Measurements from ENCODE around the gene PRSS33.

PRSS33 gene

DNA sequence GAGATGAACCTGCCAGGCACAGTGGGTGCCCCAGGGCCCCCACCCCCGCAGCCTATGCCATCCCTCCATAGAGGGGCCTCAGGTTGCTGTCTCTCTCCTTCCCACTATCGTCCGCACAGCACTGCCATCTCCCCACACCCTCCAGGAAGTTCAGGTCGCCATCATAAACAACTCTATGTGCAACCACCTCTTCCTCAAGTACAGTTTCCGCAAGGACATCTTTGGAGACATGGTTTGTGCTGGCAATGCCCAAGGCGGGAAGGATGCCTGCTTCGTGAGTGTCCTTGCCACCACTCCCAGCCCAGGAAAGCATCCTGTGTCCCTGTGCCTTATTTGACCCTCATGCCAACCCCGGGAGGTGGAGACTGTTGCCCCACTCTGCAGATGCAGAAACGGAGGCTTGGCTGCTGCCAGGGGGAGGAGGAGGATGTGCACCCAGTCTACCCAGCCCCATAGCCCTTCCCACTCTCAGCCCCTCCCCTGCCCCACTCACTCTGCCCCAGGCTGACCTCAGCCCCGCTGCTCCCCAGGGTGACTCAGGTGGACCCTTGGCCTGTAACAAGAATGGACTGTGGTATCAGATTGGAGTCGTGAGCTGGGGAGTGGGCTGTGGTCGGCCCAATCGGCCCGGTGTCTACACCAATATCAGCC, 33.6 kb upstream of the PRSS33 start:
- no peak for DNase-seq

DNA sequence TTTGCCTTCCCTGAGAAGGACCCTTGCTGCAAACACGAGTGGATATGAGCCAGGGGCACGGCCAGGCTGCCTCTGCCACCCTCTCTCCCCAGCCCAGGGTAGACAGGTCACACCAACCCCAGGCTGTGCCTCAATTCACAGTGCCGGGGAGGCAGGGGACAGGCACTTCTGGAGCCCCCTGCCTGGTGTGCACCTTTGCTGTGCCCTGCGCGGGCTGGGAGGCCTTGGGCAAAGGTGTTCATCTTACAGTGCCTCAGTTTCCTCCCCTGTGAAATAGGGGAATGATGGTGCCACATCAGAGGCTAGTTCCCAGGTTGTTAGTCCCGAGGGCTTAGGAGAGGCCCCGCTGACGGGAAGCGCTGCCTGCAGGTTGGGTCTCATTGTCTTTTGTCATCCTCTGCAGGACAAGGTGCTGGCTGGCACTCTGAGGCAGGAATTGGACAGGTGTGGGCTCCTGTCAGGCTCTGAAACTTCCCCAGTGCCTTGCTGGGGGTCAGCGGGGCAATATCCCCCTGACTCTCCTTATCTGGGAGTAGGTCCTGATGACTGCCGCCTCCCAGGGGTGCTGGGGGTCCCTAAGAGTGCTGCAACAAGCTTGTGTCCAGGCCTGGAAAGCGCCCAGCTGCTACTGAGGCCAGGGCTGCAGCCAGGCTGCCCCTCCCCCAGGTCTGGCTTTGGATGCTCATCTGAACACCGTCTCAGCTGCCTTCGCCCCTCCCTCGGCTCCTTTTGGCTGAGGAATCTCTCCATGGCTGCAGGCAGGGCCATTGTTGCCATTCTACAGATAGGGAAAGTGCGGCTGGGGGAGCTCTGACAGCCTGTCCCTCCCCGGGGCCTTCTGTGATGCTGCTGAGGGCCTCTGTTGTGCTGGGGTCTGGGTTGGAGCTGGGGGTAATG, 32.8 kb upstream of the PRSS33 start:
- no peak for DNase-seq

DNA sequence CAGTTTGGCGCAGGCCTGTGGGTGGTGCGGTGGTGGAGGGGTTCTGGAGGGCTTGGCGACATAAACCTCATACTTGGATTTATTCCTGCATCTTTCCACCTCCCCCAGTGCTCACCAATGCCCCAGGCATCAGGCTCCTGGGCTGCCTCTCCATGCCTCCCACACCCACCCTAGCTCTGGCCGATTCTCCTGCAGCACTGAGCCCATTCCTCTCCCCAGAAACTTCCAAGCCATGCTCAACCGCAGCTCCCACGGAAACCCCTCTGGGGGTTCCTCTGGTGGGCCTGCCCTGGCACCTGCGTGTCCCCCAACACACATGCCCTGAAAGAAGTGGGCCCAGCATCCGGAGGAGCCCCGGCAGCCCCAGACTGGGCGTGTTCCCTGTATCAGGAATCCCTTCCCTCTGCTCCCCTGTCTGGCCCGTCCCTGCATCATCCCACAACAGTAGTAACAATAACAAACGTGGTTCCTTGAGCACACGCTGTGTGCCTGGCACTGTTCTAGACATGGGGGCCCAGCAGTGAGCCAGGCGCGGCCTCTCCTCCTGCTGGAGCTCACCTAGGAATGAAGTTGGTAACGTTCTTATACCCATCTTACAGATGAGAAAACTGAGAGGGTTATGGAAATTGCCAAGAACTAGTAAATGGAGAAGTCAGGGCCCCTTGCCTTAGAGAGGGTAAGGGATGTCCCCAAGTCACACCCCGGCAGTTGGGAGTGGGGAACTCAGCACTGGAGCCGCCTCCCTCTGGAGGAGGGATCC, 32.0 kb upstream of the PRSS33 start:
- DNase-seq = no peak

DNA sequence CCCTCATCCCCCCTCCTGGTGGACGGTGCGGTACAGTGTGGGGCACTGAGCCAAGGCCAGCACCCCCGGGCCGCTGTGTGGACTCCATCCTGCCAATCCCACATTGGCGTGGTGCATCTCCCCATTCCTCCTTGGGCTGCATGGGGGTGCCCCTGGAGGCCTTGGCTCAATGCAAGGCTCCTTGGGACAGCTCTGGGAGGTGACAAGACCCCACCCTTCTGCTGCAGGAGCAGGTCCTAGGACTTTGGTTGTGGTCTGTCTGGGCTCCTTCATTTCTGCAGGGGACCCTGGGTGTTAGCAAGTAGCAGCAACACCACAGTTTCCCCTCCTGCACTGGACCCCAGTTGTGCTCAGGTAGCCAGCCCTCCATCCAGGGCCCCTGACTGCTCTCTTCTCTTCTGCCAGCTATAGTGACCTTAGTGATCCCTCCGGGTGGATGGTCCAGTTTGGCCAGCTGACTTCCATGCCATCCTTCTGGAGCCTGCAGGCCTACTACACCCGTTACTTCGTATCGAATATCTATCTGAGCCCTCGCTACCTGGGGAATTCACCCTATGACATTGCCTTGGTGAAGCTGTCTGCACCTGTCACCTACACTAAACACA, 31.0 kb upstream of the PRSS33 start:
- no peak for DNase-seq

DNA sequence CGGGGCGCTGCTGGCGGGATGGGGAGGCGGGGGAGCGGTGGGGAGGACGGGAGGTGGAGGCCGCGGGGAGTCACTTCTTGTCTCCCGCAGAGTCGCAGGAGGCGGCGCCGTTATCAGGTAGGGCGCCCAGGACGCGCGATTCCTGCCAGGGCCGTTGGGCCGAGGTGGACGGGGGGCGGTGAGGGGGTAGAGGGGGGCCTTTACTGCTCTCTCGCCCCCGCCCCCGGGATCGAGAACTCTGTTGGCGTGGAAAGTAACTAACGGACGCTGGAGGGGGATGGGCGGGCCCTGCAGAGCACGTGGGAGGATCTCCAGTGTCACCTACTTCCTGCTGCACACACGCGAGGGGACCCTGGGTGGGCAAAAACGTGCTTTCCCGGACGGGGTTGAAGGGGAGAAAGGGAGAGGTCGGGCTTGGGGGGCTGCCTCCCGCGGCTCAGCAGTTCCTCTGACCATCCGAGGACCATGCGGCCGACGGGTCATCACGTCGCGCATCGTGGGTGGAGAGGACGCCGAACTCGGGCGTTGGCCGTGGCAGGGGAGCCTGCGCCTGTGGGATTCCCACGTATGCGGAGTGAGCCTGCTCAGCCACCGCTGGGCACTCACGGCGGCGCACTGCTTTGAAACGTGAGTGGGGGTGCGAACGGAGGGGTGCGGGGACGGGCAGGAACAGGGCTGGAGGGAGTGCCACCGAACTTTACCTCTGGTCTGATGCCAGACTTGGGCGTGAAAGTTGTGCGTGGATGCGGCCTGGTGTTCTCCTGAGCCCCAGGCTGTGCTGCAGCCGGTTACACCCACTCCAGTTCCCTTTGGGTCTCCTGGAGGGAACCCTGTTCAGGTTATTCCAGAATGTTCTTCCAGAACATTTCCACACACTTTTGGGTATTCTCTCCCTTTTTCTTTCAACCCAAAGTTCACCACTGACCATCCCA, 30.2 kb upstream of the PRSS33 start:
- peak in 1 of 2 donors; percentile 1 for DNase-seq

DNA sequence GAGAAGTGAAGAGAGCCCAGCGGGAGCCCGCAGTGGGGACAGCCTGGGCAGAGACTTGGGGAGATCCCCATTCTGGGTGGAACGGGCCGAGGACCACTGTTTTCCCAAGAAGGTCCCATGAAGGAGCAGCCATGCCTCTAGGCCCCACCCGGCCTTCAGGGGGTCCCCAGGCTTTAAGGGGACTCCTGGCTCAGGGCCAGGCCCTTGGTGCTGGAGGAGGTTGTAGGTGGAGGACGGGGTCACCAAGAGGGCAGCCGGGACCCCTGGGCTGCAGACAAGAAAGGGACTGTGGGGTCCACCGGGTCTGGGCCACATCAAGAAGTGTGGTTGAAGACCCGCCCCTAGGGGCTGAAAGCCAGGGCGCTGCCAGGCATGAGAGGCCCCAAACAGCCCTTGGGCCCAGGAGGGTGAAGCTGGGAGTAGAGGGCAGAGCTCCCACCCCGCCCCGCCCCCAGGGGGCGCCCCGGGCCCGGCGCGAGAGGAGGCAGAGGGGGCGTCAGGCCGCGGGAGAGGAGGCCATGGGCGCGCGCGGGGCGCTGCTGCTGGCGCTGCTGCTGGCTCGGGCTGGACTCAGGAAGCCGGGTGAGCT, 29.5 kb upstream of the PRSS33 start, which contains the start of gene PRSS21:
TSS of gene PRSS21 (plus strand) at position 487 of the 589 bp plus-strand sequence. CDS start at position 519, 32 bp downstream.
- peak in 1 of 2 donors; percentile 4 for DNase-seq

DNA sequence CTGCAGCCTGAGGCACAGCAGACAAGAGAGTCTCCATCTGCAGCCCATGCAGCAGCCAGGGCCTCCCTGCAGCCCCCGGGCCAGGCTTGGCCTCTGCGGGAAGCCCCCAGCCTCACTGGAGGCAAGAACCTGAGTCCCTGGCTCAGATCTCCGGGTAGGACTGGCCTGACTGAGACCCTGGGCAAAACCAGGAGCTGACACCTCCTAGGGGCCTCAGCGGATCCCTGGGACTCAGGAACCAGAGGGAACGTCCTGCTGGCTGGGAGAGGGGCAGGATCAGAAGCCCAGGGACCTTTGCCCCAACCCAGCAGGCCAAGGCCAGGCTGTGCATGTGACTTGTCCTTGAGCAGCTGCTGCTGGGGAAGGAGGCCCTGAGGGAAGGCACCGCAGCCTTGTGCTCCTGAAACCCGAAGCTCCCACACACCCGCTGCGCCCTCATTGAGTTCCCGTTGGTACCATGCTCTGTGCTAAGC, 28.0 kb upstream of the PRSS33 start:
- DNase-seq = peak; percentile 12 to 79

DNA sequence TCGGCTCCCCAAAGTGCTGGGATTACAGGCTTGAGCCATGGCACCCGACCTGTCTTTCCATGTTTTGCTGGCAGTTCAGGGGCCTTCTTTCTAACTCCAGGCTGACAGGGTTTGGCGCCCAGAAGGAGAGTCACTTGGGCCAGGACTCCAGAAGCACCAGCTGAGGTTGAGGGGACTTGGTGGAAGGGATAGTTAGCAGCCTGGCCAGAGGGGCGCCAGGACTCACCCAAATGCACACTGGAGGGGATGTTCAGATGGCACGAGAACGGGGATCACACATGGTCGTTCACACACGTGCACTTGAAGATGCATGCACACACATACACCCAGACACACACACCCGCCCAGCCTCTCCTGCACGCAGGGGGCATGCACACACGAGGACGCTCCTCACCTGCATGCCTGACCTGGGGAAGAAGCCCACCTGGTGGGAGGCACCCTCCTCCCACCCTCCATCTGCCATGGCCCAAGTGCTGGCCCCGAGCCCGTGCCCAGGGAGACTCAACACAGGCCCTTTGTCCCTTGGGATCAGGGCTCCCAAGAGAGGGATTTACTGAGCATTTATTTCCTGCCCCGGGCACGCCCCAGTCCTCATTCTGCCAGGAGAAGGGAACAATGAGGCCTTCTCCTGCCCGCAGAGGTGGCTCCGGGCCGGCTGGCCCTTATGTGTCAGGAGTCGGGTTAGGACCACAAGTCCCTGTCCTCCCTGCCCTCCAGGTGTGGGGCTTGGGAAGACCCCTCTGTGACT, 27.4 kb upstream of the PRSS33 start:
- DNase-seq = no peak

DNA sequence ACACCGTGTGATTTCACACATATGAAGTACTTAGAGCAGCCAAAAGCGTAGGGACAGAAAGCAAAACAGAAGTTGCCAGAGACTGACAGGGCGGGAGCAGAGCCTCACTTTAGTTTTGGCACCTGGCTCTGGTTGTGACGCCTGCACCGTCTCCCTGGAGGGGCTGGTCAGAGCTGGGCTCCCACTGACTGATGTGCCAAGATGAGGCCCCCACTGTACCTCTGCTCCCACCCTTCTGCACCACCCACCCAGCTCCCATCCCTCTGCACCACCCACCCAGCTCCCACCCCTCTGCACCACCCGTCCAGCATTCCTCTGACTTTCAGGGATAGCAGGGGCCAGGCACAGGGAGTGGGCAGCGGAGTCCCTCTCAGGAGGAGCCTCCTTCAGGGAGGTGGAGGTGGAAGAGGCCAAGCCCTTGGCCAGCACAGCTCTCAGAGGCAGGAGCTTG, 26.4 kb upstream of the PRSS33 start:
- DNase-seq = peak in 1 of 2 donors; percentile 37

DNA sequence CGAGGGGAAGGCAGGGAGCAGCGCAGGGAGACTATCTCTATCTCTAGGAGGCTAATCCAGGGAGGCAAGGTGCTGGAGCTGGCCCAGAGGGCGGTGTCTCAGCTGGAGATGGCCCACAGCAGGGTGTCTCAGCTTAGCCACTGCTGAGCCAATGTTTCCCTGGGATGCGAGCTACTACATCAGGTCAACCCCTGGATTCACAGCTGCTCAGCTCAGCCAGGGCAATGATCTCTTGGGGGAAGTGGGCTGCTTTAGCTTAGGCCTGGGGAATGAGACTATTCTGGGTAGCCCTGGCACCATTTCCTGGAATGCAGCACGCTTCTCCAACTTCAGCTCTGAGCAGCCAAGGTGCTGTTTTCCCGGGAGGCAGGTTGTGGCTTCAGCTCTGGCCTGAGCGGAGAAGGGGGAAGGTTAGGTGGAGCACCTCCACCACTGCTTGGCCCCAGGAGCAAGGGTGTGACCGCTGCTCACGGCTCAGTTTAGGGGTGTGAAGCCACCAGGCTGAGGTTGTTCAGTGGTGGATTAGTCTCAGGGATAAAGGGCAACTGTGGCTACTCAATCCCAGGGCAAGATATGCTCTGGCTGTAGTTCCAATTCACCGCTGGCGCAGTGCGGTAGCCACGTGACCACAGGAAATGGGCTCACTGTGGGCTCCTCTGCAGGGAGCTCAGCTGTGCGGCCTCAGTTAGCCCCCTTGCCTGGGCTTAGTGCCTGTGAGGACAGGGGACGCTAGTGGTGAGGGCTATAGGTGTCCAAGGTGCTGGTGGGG, 24.5 kb upstream of the PRSS33 start:
- no peak for DNase-seq

DNA sequence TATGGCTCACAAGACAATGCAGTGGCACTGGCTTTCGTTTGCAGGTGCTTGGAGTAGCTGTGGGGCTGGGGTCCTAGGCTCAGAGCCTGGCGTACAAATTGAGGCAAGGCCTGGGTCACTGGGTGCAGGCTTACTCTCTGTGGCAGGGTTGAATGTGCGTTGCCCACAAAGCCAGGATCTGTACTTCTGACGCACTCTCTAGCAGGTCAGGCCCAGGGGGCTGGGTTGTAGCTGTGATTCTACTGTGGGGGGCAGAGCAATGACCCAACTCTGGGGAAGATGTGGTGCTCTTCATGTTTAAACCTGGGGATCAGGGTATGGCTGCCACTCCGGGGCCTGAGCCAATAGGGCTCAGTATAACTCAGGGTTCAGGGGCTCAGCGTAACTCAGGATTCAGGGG, 23.3 kb upstream of the PRSS33 start:
- DNase-seq = no peak

DNA sequence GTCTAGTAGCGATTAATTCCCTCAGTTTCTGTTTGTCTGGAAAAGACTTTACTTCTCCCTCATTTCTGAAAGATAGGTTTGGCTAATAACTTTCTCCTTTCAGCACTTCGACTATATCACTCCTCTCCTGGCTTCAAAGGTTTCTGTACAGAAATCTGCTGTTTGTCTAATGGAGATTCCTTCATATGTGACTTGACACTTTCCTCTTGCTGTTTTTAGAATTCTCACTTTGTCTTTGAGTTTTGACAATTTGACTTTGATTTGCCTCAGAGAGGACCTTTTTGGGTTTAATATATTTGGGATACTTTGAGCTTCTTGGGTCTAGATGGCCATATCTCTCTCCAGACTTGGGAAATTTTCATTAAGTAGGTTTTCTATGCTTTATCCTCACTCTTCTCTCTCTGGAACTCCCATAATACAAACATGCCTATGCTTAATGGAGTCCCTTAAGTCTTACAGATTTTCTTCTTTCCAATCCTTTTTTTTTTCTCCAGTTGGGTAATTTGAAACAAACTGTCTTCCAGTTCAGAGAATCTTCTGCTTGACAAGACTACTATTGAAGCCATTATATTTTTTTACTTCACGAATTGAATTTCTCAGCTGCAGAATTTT, 21.9 kb upstream of the PRSS33 start:
- no peak for DNase-seq

DNA sequence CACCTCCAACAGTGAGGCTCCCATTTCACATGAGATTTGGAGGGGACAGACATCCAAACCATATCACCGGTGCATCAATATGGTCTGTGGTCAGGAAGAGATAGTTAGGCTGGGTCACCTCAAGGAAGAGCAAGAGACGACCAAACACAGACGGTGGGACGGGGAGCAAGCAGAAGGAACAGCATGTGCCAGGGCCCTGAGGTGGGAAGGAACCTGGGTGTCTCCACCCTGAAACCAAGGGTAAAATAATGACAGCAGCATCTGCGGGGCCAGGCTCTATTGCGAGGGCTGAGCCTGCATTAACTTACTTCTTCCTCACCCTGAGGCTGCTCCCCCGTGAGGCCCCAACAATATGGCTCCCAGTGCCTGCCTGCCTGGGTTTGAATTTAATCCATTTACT, 20.8 kb upstream of the PRSS33 start:
- DNase-seq = no peak

DNA sequence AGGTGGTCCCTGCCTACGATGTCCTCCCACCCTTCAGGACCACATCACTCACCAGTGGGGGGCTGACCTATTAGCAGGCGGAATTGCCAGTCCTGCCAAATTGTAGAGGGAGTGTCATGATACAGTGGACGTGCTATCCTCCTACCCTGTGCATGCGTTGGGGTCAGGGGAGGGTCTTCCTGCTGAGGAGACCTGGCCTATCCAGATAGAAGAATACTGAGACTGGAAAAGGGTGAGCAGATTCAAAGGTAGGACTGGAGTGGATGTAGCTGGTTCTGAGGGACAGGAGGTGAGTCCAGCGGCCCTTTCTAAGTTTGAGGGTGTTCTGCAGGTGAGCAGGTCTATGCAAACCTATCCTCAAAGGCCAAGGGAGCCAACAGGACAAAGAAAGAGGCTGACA, 18.9 kb upstream of the PRSS33 start:
- DNase-seq = no peak

DNA sequence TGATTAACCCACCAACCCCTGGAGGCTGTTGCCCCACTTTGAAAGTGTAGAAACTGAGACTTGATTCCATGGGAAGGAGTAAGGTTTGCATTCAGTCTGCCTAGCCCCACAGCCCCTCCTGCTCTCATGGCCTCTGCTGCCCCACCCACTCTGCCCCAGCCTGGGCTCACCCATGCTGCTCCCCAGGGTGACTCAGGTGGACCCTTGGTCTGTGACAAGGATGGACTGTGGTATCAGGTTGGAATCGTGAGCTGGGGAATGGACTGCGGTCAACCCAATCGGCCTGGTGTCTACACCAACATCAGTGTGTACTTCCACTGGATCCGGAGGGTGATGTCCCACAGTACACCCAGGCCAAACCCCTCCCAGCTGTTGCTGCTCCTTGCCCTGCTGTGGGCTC, 17.4 kb upstream of the PRSS33 start:
- no peak for DNase-seq

DNA sequence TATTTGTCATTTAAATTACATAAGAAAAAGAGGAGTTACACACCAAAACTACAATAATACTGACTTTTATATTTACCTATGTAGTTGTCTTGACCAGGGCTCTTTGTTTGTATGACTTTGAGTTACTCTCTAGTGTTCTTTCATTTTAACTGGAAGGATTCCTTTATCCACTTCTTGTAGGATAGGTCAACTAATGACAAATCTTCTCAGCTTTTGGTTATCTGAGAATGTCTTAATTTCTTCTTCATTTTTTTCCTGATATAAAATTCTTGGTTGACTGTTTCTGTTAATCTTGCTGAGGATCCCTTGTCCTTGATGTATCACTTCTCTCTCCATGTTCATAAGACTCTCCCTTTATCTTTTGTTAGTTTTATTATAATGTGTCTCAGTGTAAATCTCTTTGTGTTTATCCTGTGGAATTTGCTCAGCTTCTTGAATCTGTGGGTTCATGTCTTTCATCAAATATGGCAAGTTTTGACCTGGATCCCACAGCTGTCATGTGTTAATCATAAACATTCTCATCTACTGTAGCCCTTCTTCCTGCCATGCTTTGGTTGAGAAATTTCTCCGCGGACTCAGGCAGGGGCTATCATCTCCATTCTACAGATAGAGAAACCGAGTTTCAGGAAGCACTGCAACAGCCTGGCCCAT, 16.3 kb upstream of the PRSS33 start:
- no peak for DNase-seq

DNA sequence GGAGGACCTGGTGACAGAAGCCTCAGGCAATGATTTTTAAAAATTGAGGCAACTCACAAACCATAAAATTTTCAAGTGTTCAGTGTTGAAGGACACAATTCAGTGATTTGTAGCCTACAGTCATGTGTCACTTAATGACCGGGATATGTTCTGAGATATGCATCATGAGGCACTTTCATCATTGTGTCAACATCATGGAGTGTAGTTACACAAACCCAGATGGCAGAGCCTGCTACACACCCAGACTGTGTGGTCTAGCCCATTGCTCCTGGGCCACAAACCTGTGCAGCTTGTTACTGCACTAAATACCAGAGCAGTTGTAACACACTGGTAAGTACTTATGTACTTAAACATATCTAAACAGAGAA, 12.5 kb upstream of the PRSS33 start:
- peak; percentile 92 to 93 for DNase-seq

DNA sequence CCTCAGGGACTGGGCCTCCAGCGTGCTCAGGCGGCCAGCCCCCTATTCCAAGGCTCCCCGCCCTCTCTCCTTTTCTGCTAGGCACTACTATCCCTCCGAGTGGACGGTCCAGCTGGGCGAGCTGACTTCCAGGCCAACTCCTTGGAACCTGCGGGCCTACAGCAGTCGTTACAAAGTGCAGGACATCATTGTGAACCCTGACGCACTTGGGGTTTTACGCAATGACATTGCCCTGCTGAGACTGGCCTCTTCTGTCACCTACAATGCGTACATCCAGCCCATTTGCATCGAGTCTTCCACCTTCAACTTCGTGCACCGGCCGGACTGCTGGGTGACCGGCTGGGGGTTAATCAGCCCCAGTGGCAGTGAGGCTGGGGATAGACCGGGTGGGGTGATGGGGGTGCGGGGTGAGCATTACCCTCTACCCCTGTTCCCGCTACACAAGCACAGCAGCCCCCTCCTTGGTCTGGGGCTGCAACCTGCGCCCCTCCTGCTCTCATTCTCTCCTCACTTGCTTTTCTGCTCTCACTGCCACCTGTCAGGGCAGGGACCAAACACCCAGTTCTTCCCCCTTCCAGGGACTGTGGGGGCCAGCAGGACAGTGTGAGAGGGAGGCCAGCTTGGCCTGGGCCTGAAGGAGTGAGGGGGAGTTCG, 12.0 kb upstream of the PRSS33 start:
- DNase-seq = no peak

Data from inflammatory macrophage (primary cell).